A204.1 (cell line): ENCODE data around the gene ARFGAP2.

ENCODE experiments used
- FAIRE-seq: peaks from 2 replicates; lab custom pipeline; 2012; peaks lifted over from hg19 to GRCh38; lab: Jason Lieb, UNC

Gene ARFGAP2

DNA sequence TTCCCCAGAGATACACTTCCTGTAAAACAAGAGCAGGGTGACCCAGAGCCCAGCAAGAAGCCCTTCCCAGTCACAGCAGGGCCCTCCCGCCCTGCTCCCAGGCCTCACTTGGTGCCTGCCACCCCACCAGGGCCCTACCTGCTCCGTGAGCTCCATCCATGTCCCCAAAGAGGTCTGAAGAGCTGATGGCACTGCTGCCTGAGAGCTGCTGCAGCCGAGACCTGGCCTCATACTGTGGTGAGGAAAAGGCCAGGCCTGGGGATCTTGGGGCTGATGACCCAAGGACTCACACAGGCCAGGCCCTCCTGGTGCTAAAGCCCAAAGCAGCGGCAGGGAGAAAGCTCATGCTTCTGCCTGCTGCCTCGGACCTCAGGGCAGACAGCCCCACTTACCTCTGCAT, 10.3 kb downstream of the ARFGAP2 start:
- FAIRE-seq: no peak

DNA sequence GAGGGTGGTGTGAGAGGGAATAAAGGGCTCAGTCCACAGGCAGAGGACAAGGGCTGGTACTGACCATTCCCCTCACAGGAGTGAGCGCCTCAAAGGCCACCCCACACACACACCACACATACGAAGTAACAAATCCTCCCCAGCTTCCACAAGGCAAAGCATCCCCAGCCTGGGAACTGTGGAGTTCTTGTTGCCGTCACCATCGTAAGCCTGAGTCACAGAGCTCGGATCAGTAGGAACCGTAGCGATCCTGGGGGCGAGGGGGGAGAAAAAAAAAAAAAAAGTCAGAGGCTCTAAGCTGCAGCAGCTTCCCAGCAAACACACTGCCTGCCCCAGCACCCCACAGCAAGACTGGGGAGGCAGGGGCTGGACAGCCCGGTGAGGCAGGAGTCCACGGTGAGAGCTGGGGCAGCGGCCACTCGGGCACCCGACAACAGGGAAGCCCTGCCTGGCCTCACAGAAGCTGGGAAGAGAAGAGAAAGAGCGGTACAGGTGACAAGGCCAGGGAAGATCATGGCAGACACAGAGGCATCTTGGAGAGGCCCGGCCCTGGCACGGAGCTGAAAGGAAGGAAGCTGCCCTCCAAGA, 11.3 kb downstream of the ARFGAP2 start:
- FAIRE-seq: no peak

DNA sequence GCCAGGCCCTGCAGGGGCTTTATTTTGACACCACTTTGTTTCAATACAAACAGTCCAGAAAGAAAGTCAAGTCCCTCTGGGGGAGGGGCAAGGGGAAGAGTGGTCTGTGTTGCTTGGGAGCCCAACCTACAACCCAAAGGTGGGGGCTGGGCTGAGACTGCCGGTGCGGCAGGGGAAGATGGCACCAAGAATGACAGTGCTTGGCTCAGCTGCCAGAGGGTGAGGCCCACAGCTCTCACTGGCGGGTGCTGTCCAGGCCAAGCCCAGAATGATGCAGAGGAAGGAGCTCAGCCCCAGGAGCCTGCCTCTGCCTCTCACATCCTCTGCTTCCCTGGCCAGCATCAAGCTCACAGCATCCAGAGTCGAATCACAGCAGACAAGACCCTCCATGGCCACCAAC, 12.4 kb downstream of the ARFGAP2 start:
- no peak for FAIRE-seq

DNA sequence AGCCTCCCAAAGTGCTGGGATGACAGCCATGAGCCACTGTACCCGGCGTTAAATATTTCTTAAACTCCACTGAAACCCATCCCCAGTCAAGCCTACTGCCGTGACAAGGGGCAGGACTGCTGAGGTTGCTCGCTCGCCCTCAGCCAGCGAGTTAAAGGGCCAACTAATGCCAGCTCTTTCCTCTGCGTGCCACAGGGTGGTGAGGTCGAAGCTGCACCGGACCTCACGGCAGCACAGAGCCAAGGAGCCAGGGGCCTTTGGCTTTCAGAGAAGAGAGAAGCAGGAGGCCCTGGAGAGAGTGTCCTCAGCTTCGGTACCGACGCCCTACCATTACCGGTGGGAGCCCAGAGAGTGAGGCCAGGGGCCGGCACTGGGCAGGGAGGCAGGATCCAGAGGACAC, 12.8 kb downstream of the ARFGAP2 start:
- FAIRE-seq: no peak

DNA sequence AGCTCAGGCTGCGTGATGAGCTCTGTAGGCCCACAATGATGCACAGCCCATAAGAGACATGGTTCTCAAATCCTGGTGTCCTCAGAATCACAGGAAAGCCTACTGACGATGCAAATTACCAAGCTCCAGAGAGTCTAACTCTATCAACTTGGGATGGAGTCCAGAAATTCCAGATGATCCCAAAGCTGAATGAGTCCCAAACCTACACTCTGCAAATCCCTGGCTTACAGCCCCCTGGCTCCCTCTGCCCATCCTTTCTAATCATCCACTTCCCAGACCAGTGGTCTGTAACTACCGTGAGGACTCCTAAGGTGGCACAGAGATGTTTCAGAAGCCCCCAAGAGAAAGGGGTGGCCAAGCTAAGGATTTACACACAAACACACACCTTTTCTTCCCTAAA, 13.5 kb downstream of the ARFGAP2 start:
- no peak for FAIRE-seq

DNA sequence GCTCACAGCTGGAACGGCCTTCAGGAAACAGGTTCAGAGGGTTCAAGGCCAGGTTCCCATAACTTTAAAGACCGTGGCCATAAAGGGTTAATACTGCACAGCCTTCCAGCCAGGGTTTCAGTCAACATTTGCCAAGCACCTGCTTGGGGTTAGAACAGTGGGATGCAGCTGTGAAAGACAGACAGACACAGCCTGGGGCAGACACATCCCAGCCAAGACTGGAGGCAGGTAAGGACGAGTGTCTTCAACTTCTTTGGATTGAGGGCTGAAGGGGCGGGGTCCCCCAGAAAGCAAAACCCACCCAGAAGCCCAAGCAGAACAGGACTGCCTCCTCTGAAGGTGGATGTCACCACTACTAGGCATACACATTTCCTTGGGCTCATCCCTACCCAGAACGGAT, 14.3 kb downstream of the ARFGAP2 start:
- FAIRE-seq: no peak

DNA sequence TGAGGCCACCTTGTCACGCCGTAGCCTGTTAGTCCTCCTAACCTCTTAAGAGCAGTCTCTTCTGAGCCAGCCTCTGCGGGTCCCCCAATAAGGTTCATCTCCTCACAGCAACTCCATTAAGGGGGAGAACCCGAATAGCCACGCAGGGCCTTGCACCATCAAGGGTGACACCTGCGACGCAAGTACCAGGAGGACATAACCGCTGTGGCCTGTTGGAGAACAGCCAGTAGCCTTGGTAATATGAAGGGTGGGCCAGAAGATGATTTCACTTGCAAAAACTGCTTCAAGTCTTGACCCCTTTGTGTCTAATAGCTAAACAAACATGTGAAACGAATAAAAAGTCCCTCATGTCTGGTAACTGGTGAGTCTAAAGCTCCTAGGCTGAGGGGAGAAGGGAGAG, 14.8 kb downstream of the ARFGAP2 start:
- FAIRE-seq: no peak

DNA sequence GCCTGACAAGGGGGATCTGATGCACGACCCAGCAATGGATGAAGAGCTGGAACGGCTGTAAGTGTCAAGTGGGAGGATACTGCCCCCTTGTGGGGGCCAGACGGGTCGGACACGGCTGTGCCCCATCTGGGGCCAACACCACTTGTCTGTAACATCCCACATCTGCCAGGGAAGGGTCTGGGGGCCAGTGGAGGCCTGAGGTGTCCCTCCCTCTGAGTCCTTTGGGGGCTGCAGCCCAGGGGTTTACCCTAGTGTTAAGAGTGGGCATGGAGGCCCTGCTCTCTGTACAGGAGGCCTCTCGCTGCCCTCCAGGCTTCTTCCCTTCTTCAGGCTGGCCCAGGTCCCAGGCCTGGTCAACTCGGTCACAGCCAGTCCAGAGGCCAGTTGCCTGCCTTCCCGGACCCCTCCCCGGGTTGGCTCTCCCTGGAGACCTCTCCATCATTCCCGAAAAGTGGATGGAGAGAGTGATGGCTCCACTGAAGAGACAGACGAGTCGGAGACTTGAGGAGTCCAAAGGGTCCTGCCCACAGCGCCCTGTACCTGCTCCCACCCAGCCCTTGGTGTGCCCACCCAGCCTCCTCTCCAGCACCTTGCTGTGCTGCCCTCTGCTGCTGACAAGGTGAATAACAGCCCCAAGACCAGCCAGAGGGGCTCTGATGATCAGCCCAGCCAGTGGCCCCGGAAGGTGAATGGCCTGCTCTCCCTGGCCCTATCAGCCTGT, 15.4 kb downstream of the ARFGAP2 start:
- no peak for FAIRE-seq

DNA sequence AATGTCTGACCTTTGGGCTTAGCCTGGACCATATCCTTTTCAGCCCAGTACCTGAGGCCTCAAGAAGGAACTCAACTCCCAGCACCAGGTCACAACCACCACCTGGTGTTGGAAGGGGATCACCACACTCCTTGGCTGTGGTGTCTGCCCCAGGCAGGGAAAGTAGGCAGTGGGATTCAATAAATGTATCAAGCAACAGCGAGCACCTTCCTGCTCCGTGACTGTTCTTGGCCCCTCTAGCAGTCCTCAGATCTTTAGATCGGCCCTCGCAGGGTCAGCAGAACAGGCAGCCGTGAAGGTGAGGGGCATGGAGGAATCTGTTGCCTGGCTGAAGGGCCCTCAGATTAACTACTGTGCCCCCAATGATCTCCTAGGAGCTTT, 15.9 kb downstream of the ARFGAP2 start:
- FAIRE-seq: no peak

DNA sequence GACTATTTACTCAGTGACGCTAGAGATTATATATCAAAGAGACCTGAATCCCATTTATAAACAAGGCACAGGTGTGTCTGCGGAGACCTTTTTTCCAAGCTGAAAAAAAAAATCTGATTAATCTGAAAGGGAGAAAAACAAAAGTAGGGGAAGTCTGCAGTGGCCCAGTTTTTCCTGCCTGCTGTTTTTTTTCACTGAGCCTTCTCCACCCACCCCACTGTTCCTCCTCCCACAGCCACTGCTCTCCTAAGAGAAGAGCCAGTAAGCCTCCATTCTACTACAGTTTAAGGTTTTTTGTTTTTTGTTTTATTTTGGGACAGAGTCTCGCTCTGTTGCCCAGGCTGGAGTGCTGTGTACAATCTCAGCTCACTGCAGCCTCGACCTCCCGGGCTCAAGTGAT, 18.4 kb downstream of the ARFGAP2 start:
- FAIRE-seq: no peak

DNA sequence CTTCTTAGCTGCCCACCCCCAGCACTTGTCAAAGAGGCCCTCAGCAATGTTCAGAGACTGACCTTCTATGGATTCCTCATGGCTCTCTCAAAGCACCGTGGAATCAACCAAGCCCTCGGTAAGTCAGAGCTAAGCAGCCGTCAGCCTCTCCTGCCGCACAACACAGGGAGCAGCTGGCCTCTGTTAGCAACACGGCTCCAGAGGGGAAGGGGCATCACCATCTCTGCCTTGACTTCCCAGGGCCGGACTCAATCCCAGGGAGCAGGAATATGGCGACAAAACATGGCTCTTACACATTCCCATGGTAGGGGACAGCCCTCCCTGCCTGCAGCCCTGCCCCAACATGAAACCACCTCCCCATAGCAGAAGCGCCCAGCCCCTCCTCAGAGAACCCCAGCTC, 18.9 kb downstream of the ARFGAP2 start:
- no peak for FAIRE-seq

DNA sequence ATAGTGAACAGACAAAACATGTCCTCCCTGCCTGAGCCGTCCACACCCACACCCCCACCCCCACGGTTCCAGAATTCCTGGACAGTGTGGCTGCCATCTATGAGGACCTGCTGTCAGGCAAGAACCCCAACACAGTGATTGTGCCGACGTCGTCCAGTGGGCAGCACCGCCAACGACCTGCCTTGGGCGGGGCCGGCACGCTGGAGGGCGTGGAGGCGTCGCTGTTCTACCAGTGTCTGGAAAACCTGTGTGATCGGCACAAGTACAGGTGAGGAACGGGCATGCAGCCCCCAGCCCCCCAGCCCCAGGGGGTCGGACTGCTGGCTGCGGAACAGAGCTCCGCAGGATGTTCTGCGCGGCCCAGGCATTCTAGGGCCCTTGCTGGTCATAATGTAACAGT, 19.7 kb downstream of the ARFGAP2 start:
- no peak for FAIRE-seq

DNA sequence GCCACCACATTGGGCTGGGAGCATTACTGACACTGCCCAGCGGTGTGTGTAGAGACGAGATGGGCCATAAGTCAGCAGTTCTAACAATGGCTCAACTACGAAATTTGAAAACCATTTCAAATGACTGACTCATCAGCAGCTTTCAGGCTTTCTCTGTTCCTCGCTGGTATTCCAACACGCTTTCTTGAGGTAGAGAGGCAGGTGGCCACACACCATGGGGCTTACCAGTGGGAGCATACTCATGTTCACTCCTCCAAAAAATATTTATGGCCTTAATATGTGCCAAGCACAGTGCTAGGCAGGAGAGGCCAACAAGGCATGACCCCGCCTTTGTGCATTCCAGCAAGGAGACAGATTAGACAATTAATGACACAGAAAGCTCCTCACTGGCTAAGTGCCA, 20.3 kb downstream of the ARFGAP2 start:
- no peak for FAIRE-seq

DNA sequence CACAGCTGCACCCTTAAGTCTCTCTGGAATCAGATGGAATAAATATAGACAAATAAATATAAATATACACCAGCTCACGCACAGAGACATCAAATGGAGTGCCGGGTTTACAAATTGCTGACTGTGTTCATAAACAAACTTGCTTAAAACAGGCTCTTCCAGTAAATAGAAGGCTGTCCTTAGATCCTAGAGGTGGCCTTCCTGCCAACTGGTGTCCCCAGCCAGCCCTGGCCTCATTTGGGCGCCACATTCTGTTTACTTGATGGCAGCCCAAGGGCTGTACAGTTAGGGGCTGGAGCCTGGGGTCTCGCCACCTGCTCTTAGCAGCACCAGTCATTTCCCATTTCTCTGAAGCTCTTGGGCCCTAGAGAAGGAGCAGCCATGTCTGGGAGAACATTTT, 20.8 kb downstream of the ARFGAP2 start:
- no peak for FAIRE-seq

DNA sequence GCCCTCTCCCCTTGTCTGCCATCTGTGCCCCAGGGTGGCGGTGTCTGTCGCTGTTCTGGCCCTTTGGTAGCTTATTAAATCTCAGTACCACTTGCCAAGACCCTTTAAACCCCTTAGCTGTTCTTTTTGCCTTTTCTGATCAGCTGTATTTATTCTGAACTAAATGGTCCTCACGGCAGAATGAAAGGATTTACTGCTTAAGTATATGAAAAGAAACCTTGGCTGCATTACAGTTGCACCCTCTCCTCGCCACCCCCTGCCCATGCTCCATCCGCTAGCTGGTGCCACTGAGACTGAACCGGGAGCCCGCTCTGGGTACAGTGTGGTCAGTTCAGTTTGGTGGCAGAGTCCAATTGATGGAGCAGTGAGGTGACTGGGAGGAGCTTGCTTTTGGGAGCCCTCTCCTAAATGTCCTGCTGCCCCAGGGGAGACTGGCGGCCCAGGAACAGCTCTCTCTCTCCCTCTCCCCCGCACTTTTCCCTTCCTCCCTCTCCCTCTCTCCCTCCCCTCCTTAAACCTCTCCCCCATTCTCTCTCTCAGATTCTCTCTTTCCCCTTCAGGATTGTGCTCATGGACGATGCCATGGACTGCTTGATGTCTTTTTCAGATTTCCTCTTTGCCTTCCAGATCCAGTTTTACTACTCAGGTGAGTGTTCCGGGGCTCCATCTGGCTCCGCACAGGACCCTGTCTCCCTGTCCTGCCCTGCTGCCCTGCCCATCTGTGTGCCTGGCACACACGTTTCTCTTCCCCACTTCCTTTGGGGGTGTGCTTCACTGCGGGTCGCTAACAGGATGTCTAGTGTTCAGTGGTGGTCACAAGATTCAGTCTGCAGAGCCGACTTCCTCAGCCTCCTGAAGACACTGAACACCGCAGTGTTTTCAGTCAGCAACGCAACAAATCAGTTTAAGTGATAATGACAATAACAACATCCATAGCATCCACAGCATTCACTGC, 21.8 kb downstream of the ARFGAP2 start:
- FAIRE-seq: no peak

DNA sequence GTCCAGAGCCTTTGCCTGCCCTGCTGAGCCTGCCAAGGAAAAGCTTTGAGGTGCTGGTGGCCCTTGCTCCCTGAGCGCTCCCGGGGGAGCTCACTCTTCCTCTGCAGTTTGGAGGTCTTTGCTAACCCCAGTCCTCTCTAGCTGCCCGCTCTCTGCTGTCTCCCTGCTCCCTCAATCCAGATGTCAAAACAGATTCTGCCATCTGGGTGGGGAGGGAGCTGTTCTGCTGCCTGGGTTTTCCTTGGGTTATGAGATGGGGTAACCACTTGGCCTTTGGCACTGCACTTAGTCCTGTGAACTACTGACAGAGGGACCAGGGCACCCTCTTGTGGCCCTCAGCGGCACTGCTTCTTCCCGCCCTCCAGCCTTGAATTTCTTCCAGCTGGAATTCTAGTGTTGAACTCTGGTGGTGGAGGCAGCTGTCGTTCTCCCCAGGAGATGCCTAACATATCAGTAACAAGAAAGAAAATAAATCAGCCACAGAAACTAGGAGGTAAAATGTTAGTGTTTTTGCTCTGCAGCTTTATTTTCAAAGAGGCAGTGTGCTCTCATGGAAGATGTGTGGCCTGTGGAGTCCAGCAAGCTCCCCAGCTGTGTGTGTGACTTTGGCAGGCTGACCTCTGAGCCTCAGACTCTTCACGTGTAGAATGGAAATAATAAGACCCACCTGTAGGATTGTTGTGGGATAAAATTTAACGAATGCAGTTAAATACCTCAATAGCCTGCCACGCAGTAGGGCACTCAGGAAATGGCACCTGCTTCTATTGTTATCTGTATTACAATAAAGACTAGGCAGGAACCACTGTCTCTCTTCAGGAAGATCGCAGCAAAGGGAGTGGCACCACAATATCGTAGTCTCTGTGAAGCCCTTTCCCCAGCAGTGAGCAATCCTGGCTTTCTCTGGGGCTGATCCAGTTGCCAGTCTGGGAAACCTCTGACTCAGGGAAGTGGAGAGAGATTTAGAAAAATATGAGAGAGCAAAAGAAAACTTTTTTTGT, 23.4 kb downstream of the ARFGAP2 start:
- peak; percentile 40 for FAIRE-seq

DNA sequence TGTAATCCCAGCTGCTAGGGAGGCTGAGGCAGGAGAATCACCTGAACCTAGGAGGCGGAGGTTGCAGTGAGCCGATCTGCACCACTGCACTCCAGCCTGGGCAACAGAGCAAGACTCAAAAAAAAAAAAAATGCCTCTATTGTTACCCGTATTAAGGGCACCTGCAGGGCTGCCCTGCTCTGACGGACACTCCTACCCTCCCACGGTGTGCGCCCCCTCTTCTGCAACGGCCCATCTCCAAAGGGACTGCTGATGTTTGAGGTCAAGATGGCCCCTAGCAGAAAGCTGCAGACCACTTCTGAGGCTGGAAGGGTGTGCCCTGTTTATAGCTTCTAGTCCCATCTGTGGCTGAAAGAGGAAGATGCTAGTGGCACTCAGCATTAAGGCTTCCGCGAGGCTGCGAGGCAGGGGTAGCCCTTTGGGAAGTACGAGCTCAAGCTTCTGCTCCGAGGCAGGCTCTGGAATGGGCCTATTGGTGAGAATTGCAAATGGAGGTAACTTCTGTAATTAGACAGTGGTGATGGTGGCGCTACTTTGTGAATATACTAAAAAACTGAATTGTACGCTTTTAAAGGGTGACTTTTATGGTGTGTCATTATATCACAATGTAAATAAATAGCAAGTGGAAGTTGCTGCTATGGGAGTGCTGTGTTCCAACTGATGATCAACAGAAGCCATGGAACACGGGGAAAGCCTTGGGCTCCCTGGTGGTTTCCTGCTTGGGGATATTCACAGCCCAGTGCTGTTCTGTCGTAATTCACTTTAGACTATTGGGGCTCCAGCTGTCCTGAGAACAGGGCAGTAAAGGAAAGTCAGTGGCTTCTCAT, 24.3 kb downstream of the ARFGAP2 start:
- no peak for FAIRE-seq

DNA sequence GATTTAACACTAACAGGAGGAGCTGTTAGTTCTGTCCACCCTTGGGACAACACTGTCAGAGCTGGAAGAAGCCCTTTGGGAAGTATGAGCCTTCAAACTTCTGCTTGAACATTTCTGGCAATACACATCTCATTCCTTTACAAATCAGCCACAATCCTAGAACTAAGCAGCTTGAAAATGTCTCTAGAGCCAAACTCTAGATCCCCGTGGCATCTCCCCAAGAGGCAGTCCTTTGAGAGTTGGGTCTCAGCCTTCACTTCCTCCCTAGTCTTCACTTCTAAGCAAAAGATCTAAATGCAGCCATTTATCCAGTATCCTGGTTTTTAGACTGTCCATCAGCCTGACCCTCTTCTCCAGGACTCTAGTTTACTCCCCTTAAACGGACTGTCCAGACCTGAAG, 26.9 kb downstream of the ARFGAP2 start:
- FAIRE-seq: no peak

DNA sequence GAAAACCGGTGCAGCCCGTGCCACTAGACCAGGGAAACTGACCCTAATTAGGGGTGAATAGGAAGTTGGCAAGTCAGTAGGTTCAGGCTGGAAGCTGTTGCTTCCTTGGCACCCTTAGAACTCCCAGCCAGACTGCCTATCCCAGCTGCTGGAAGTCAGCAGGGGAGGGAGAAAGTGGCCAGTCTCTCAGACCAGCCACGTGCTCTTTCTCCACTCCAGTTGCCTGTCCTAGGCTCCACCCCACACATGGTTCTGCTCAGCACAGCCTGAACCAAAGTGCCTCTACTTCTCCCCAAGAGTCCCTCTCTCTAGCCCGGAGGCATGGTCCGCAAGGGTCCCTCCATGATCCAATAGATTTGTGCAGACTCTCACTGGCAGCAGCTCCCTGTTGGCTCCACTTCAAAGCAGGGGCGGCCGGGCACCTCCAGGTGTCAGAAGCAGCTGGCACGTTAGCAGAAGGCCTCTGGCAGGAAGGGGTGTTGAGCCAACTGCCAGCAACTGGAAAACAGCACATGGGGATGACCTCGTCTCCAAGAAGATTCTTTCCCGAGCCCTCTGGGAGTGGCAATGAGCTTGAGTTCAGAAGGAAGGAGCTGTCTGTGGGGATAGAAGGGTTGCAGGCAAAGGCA, 27.7 kb downstream of the ARFGAP2 start:
- FAIRE-seq: no peak

DNA sequence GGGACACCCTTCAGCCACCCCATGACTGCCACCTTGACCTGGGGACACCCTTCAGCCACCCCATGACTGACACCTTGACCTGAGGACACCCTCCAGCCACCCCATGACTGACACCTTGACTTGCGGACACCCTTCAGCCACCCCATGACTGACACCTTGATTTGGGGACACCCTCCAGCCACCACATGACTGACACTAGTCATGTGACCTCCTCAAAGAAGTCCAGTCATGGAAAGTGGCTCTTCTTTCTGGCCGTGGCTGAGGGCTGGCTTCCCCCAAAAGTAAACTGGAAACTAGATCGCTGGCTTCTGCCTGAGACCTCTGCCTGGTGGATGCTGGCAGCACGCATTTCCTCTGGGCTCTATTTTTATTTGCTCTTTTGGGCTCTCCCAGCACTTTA, 28.4 kb downstream of the ARFGAP2 start:
- no peak for FAIRE-seq

DNA sequence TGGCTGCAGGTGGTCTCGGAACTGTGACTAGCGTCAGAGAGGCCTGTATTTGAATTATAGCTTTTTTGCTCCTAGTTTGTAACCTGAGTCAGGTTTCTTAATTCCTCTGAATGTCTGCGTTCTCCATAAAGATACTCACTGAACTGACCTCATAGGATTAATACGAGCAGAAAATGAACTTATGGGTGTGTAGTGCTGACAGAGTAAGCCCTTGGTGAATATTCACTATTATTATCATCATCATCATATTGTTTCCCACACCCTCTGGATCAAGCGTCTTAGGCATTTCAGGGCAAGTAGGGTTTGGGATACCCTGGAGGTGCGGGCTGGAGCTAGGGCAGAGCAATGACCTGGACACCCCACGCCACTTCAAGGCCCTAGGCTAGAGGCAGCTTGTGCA, 29.0 kb downstream of the ARFGAP2 start:
- FAIRE-seq: no peak
